HepG2 (cell line): ENCODE data around the gene CCN2. TPM values are rescaled to one million over a fixed set of nuclear protein-coding genes. Genes with fewer than 3 reads are reported as not detected.

Source experiments
- HOXA9 ChIP-seq: sonication (generic); formaldehyde crosslinking; IDR thresholded peaks from 2 replicates; pipeline ENCODE4 v1.8.1; 2022; ENCODE audit warnings: missing genetic modification reagents, mild to moderate bottlenecking, moderate library complexity, borderline replicate concordance
- RXRB ChIP-seq: IDR thresholded peaks from 2 replicates; pipeline ENCODE4 v1.6.1; 2016; ENCODE audit warnings: borderline replicate concordance, missing genetic modification reagents, missing compliant biosample characterization
- TEAD2 ChIP-seq: sonication (generic); formaldehyde crosslinking; IDR thresholded peaks from 2 replicates; pipeline ENCODE4 v1.9.0; 2021; ENCODE audit warnings: missing genetic modification reagents
- THYN1 ChIP-seq: sonication (generic); formaldehyde crosslinking; IDR thresholded peaks from 2 replicates; pipeline ENCODE4 v1.8.1; 2023; ENCODE audit warnings: low read depth, mild to moderate bottlenecking, moderate library complexity, missing genetic modification reagents, borderline replicate concordance
- ZFP36 ChIP-seq: fragments of 150-350 bp; IDR thresholded peaks from 2 replicates; pipeline ENCODE4 v1.6.1; 2018; ENCODE audit warnings: borderline replicate concordance, low read length, low read depth; ENCODE audit not compliant: partially characterized antibody
- ZNF574 ChIP-seq: sonication (generic); formaldehyde crosslinking; IDR thresholded peaks from 2 replicates; pipeline ENCODE4 v1.4.0; 2020; ENCODE audit warnings: missing genetic modification reagents
- ZNF740 ChIP-seq: sonication (generic); formaldehyde crosslinking; IDR thresholded peaks from 2 replicates; pipeline ENCODE4 v1.4.0; 2020; ENCODE audit warnings: missing genetic modification reagents
- ZNF766 ChIP-seq: sonication (generic); formaldehyde crosslinking; IDR thresholded peaks from 2 replicates; pipeline ENCODE4 v1.5.0; 2020; ENCODE audit warnings: missing genetic modification reagents, borderline replicate concordance
- ZSCAN5A ChIP-seq: sonication (generic); formaldehyde crosslinking; IDR thresholded peaks from 2 replicates; pipeline ENCODE4 v1.8.0; 2022; ENCODE audit warnings: mild to moderate bottlenecking, missing genetic modification reagents, borderline replicate concordance
- polyA plus RNA-seq, 8 experiments: library from polyadenylated mRNA; depleted of rRNA in 3 of 8; stranded (reverse) in 7 of 8; unstranded in 1 of 8; fragments of >200 nt; fragmentation: Illumina TruSeq in 4 of 8; extraction: Trizol in 4 of 8; gene quantifications; 2 replicates each; pipeline versions ENCODE4 v1.2.1 to v1.2.3, GENCODE V29; 2011 to 2016; ENCODE audit warnings: low read depth in 4 of 8, missing spikeins in 1 of 8, mixed read lengths in 1 of 8; ENCODE audit not compliant: insufficient read depth in 1 of 8
- total RNA-seq, 5 experiments: library from RNA; depleted of rRNA; stranded (reverse); fragments of >200 nt; fragmentation: Illumina TruSeq; extraction: Trizol; gene quantifications; 2 replicates each; pipeline ENCODE4 v1.2.3, GENCODE V29; 2016; ENCODE audit warnings: low read depth in 1 of 5

The CCN2 gene
- total and polyA plus RNA-seq, 2 of the 13 experiments (the other 11 are each of a cell fraction or from before 2014, with no cell fraction given): 34.7 to 316 TPM

- TF ChIP-seq THYN1 (CRISPR knock-in tag) (no peak), ZFP36 (no peak), TEAD2 (CRISPR knock-in tag) (no peak), ZSCAN5A (CRISPR knock-in tag) (no peak), HOXA9 (CRISPR knock-in tag) (0 out of 2 replicates have a peak, but pooled peaks have one; percentile 21), ZNF740 (CRISPR knock-in tag) (no peak), RXRB (no peak), ZNF574 (CRISPR knock-in tag) (no peak), ZNF766 (no peak)
These were observed 29.2 kb upstream of the CCN2 start (continued) for GRCh38 chr6:131980338-131980790.
